CD4-positive, alpha-beta T cell treated with Interleukin-15 for 4 hours (primary cell): ENCODE data around the gene GALNS.

Source experiments
- DNase-seq: peaks from one replicate; pipeline ENCODE4 v3.0.0-alpha.2; 2020; ENCODE audit warnings: low spot score

The GALNS gene

GRCh38 chr16:88875703-88876234, 19.0 kb upstream of the GALNS start:
- DNase-seq, result no peak

- DNase-seq, result no peak
Measured at GRCh38 chr16:88874938-88875599, 18.3 kb upstream of the GALNS start.

- DNase-seq, result no peak
Measured at GRCh38 chr16:88872650-88873331, 16.0 kb upstream of the GALNS start.

- no peak for DNase-seq
Measured at GRCh38 chr16:88871730-88872416, 15.1 kb upstream of the GALNS start.

GRCh38 chr16:88871349-88871702, 14.6 kb upstream of the GALNS start:
- no peak for DNase-seq

- DNase-seq, result no peak
Measured at GRCh38 chr16:88870608-88871348, 14.0 kb upstream of the GALNS start.

GRCh38 chr16:88869673-88869980, 12.9 kb upstream of the GALNS start:
- DNase-seq, result no peak

GRCh38 chr16:88868974-88869672, 12.4 kb upstream of the GALNS start:
- DNase-seq, result no peak

GRCh38 chr16:88867581-88868246, 11.0 kb upstream of the GALNS start:
- no peak for DNase-seq

GRCh38 chr16:88866151-88866920, 9.6 kb upstream of the GALNS start, which contains the start of gene PABPN1L:
Gene PABPN1L, minus strand, starts transcription at chr16:88866660. Its CDS starts 54 bp downstream, at chr16:88866606.
- DNase-seq, result no peak

- DNase-seq, result no peak
Measured at GRCh38 chr16:88865742-88866141, 9.0 kb upstream of the GALNS start.

- no peak for DNase-seq
Measured at GRCh38 chr16:88865310-88865709, 8.6 kb upstream of the GALNS start.

GRCh38 chr16:88864521-88864920, 7.8 kb upstream of the GALNS start:
- DNase-seq, result no peak

GRCh38 chr16:88864099-88864498, 7.4 kb upstream of the GALNS start:
- DNase-seq, result no peak

- DNase-seq, result no peak
Measured at GRCh38 chr16:88863426-88863825, 6.7 kb upstream of the GALNS start.

GRCh38 chr16:88862968-88863367, 6.2 kb upstream of the GALNS start:
- no peak for DNase-seq

- no peak for DNase-seq
Measured at GRCh38 chr16:88861359-88861758, 4.6 kb upstream of the GALNS start.

- DNase-seq, result no peak
Measured at GRCh38 chr16:88859381-88860091, 2.8 kb upstream of the GALNS start.

- DNase-seq, result peak; percentile 77
Measured at GRCh38 chr16:88857728-88858339, 1.1 kb upstream of the GALNS start.
